ENCODE data around the gene LTO1. TPM values are rescaled to one million over a fixed set of nuclear protein-coding genes. Genes with fewer than 3 reads are reported as not detected.

The LTO1 gene
- total RNA-seq, 1 experiment from 2014 or later = 27.5 TPM

GRCh38 chr11:69643646-69644045 is 31.5 kb downstream of the LTO1 start:
- Mint-ChIP-seq H3K27me3 (ENCODE audit: low read depth) (no peaks in the 10 kb centered on the region), H3K36me3 (peaks cover 20% of the 10 kb centered on the region), H3K27ac (no peak overlapping the region), H3K4me3 (peak overlapping the region; percentile 50), H3K9me3 (no peaks in the 10 kb centered on the region), H3K4me1 (peaks cover 8% of the 10 kb centered on the region; the same call in 1 of the 2 replicates)
- TF ChIP-seq MAX (CRISPR knock-in tag; IDR thresholded peaks at IDR 0.05) (0 out of 2 replicates have a peak, but pooled peaks have one; percentile 5), NR2C2 (CRISPR knock-in tag; IDR thresholded peaks at IDR 0.05) (no peak)
- CTCF ChIA-PET = interaction anchor here (0.6 to 3.9 kb wide), 17 partner anchors 9 to 688 kb away, joined by 3 to 30 read pairs (median 7); partner anchors contain the start of gene MYEOV
- ATAC-seq = peak; percentile 0; the same call in 1 of the 2 replicates
- POLR2A ChIA-PET = interaction anchor here (0.6 to 1.8 kb wide), 3 partner anchors 27 to 351 kb away, joined by 3 to 4 read pairs (median 4); no protein-coding TSS in a partner anchor
- no peak for DNase-seq (ENCODE audit: low spot score)

- no peak overlapping the region for H3K27ac Mint-ChIP-seq
- H3K36me3 Mint-ChIP-seq = peaks cover 15% of the 10 kb centered on the region
- POLR2A ChIA-PET = interaction anchor here (0.6 to 1.8 kb wide), 5 partner anchors 13 to 350 kb away, joined by 3 to 4 read pairs (median 3); no protein-coding TSS in a partner anchor
- ATAC-seq (peak; percentile 2), DNase-seq (ENCODE audit: low spot score) (peak; percentile 77)
- no peaks in the 10 kb centered on the region for H3K9me3 Mint-ChIP-seq
- H3K4me1 Mint-ChIP-seq = peaks cover 8% of the 10 kb centered on the region; the same call in 1 of the 2 replicates
- no peaks in the 10 kb centered on the region for H3K27me3 Mint-ChIP-seq (ENCODE audit: low read depth)
- peak overlapping the region; percentile 67 for H3K4me3 Mint-ChIP-seq
- CTCF ChIA-PET = interaction anchor here (0.6 to 3.9 kb wide), 16 partner anchors 10 to 692 kb away, joined by 3 to 30 read pairs (median 6); partner anchors contain the start of gene MYEOV
- TF ChIP-seq IRF2 (CRISPR knock-in tag; IDR thresholded peaks at IDR 0.05; ENCODE audit: borderline replicate concordance, low read depth) = no peak
- no peak for TF ChIP-seq FOXJ3 (CRISPR knock-in tag; IDR thresholded peaks at IDR 0.05; ENCODE audit: borderline replicate concordance)
- TF ChIP-seq ZNF219 (CRISPR knock-in tag; IDR thresholded peaks at IDR 0.05; ENCODE audit: borderline replicate concordance) = no peak
- 0 out of 2 replicates have a peak, but pooled peaks have one; percentile 67 for TF ChIP-seq ZNF232 (CRISPR knock-in tag; IDR thresholded peaks at IDR 0.05)
- TF ChIP-seq FOXK1 (CRISPR knock-in tag; IDR thresholded peaks at IDR 0.05) = peak; percentile 45; the same call in 1 of the 2 replicates
- TF ChIP-seq ZNF263 (CRISPR knock-in tag; IDR thresholded peaks at IDR 0.05; ENCODE audit: low read depth) = no peak
- peak; percentile 53; the same call in 1 of the 2 replicates for TF ChIP-seq MAX (CRISPR knock-in tag; IDR thresholded peaks at IDR 0.05)
- TF ChIP-seq TEAD1 (CRISPR knock-in tag; IDR thresholded peaks at IDR 0.05) = no peak
- TF ChIP-seq ZBTB21 (CRISPR knock-in tag; IDR thresholded peaks at IDR 0.05; ENCODE audit: borderline replicate concordance) = no peak
- no peak for TF ChIP-seq ATF2 (CRISPR knock-in tag; IDR thresholded peaks at IDR 0.05; ENCODE audit: borderline replicate concordance, low read depth)
- no peak for TF ChIP-seq ZNF532 (CRISPR knock-in tag; IDR thresholded peaks at IDR 0.05; ENCODE audit: borderline replicate concordance)
- TF ChIP-seq HMGA2 (CRISPR knock-in tag; IDR thresholded peaks at IDR 0.05) = no peak
- TF ChIP-seq ZNF138 (CRISPR knock-in tag; conservative IDR thresholded peaks at IDR 0.05) = no peak
- TF ChIP-seq CREM (CRISPR knock-in tag; IDR thresholded peaks at IDR 0.05) = peak; percentile 42; the same call in 1 of the 2 replicates
- TF ChIP-seq MXD4 (CRISPR knock-in tag; IDR thresholded peaks at IDR 0.05; ENCODE audit: borderline replicate concordance) = no peak
- no peak for TF ChIP-seq NR2C2 (CRISPR knock-in tag; IDR thresholded peaks at IDR 0.05)
- TF ChIP-seq FOXP4 (CRISPR knock-in tag; IDR thresholded peaks at IDR 0.05) = peak; percentile 72
- no peak for TF ChIP-seq ATF6 (CRISPR knock-in tag; IDR thresholded peaks at IDR 0.05)
- TF ChIP-seq ZNF425 (CRISPR knock-in tag; conservative IDR thresholded peaks at IDR 0.05) = no peak
Observed at GRCh38 chr11:69642913-69643632, 32.1 kb downstream of the LTO1 start.
